ENCODE measurements around the gene GALC.

Gene GALC

DNA sequence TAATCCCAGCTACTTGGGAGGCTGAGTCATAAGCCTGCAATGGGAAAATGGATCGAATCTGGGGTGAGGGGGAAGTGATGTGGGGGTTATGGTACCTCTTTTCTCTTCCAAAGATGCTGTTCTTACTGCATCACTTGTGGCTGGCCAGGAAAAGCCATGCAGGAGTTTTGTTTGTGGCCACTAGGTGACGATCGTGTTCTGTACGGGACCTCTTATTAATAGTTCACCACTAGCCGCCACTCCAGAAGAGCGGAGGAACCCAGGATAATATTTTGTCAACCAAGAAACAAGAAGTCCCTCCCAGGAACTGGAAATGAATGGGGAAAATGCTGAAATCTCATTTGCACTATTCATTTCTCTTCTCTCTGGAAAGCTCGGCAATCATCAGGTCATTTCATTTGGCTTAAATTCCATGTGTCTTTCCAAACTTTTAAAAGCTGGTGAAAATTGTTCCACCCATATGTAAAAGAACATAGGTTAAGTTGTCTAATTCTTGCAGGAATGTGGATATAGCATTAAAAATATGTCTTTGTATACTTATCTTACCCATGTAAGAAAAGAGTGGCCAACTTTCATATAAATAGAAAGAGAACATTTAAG is 20.9 kb upstream of the GALC start:
- Histone ChIP-seq H3K27me3 (ENCODE audit: insufficient read depth, low read length) (no peaks in the 10 kb centered on the region), H3K9me3 (ENCODE audit: insufficient read depth, low read depth, low read length) (no peaks in the 10 kb centered on the region), H3K18ac (ENCODE audit: low read length) (no peak overlapping the region), H2AFZ (ENCODE audit: insufficient read depth, low read length, poor library complexity) (no peak overlapping the region), H3K4me1 (ENCODE audit: control insufficient read depth in 1 of 2, insufficient read depth in 2 of 2, low read length in 2 of 2) (no peaks in the 10 kb centered on the region), H3K79me2 (ENCODE audit: control insufficient read depth, insufficient read depth, low read length, poor library complexity) (no peaks in the 10 kb centered on the region), H3K14ac (ENCODE audit: low read length) (no peak overlapping the region), H3K36me3 (ENCODE audit: control insufficient read depth in 1 of 2, insufficient read depth in 2 of 2, low read length in 2 of 2) (no peaks in the 10 kb centered on the region), H3K4ac (ENCODE audit: low read depth, low read length) (no peak overlapping the region), H2BK120ac (ENCODE audit: insufficient read depth, low read length, poor library complexity) (no peak overlapping the region), H2BK12ac (ENCODE audit: low read length) (no peak overlapping the region), H3K23ac (ENCODE audit: low read length) (no peak overlapping the region), H2BK5ac (ENCODE audit: low read depth, low read length, poor library complexity) (no peak overlapping the region), H4K91ac (ENCODE audit: low read depth, low read length) (no peak overlapping the region), H2AK5ac (ENCODE audit: low read length) (no peak overlapping the region), H3K9ac (ENCODE audit: low read length) (no peak overlapping the region), H3K27ac (ENCODE audit: low read depth, low read length) (no peak overlapping the region), H3K4me3 (ENCODE audit: low read depth, low read length) (no peak overlapping the region), H3K4me2 (ENCODE audit: low read length) (no peak overlapping the region), H4K12ac (ENCODE audit: low read depth, low read length) (no peak overlapping the region), H3K79me1 (ENCODE audit: low read length) (no peaks in the 10 kb centered on the region), H4K8ac (ENCODE audit: low read depth, low read length) (no peak overlapping the region)
- WGBS (ENCODE audit: extremely low coverage, insufficient coverage, insufficient read length) = no CpG with 5 or more reads among the region's 7 CpGs
- peak; percentile 60 to 75 for DNase-seq

GRCh38 chr14:88012495-88012894 is 19.5 kb upstream of the GALC start:
- H3K4me1 ChIP-seq (ENCODE audit: control insufficient read depth in 1 of 2, insufficient read depth in 2 of 2, low read length in 2 of 2) = no peaks in the 10 kb centered on the region
- H3K36me3 ChIP-seq (ENCODE audit: control insufficient read depth in 1 of 2, insufficient read depth in 2 of 2, low read length in 2 of 2) = no peaks in the 10 kb centered on the region
- H3K4me3 ChIP-seq (ENCODE audit: low read depth, low read length) = no peak overlapping the region
- H3K9ac ChIP-seq (ENCODE audit: low read length) = no peak overlapping the region
- no CpG with 5 or more reads among the region's 5 CpGs for WGBS (ENCODE audit: extremely low coverage, insufficient coverage, insufficient read length)
- H2BK5ac ChIP-seq (ENCODE audit: low read depth, low read length, poor library complexity) = no peak overlapping the region
- no peak overlapping the region for H3K27ac ChIP-seq (ENCODE audit: low read depth, low read length)
- no peak overlapping the region for H4K8ac ChIP-seq (ENCODE audit: low read depth, low read length)
- H4K91ac ChIP-seq (ENCODE audit: low read depth, low read length) = no peak overlapping the region
- no peaks in the 10 kb centered on the region for H3K79me2 ChIP-seq (ENCODE audit: control insufficient read depth, insufficient read depth, low read length, poor library complexity)
- no peak overlapping the region for H3K4ac ChIP-seq (ENCODE audit: low read depth, low read length)
- H3K23ac ChIP-seq (ENCODE audit: low read length) = no peak overlapping the region
- H2BK120ac ChIP-seq (ENCODE audit: insufficient read depth, low read length, poor library complexity) = no peak overlapping the region
- H3K9me3 ChIP-seq (ENCODE audit: insufficient read depth, low read depth, low read length) = no peaks in the 10 kb centered on the region
- H2AK5ac ChIP-seq (ENCODE audit: low read length) = no peak overlapping the region
- H3K79me1 ChIP-seq (ENCODE audit: low read length) = no peaks in the 10 kb centered on the region
- no peak overlapping the region for H3K14ac ChIP-seq (ENCODE audit: low read length)
- DNase-seq = no peak
- no peak overlapping the region for H3K18ac ChIP-seq (ENCODE audit: low read length)
- no peak overlapping the region for H3K4me2 ChIP-seq (ENCODE audit: low read length)
- no peak overlapping the region for H2BK12ac ChIP-seq (ENCODE audit: low read length)
- no peaks in the 10 kb centered on the region for H3K27me3 ChIP-seq (ENCODE audit: insufficient read depth, low read length)
- no peak overlapping the region for H4K12ac ChIP-seq (ENCODE audit: low read depth, low read length)
- H2AFZ ChIP-seq (ENCODE audit: insufficient read depth, low read length, poor library complexity) = no peak overlapping the region

- Histone ChIP-seq H3K4me3 (ENCODE audit: low read depth, low read length) (no peak overlapping the region), H4K8ac (ENCODE audit: low read depth, low read length) (no peak overlapping the region), H3K27ac (ENCODE audit: low read depth, low read length) (no peak overlapping the region), H3K9ac (ENCODE audit: low read length) (no peak overlapping the region), H3K4me2 (ENCODE audit: low read length) (no peak overlapping the region), H3K79me2 (ENCODE audit: control insufficient read depth, insufficient read depth, low read length, poor library complexity) (no peaks in the 10 kb centered on the region), H3K27me3 (ENCODE audit: insufficient read depth, low read length) (no peaks in the 10 kb centered on the region), H3K4ac (ENCODE audit: low read depth, low read length) (no peak overlapping the region), H3K14ac (ENCODE audit: low read length) (no peak overlapping the region), H4K12ac (ENCODE audit: low read depth, low read length) (no peak overlapping the region), H3K36me3 (ENCODE audit: control insufficient read depth in 1 of 2, insufficient read depth in 2 of 2, low read length in 2 of 2) (no peaks in the 10 kb centered on the region), H2BK120ac (ENCODE audit: insufficient read depth, low read length, poor library complexity) (no peak overlapping the region), H2BK12ac (ENCODE audit: low read length) (no peak overlapping the region), H3K18ac (ENCODE audit: low read length) (no peak overlapping the region), H2BK5ac (ENCODE audit: low read depth, low read length, poor library complexity) (no peak overlapping the region), H3K4me1 (ENCODE audit: control insufficient read depth in 1 of 2, insufficient read depth in 2 of 2, low read length in 2 of 2) (no peaks in the 10 kb centered on the region), H4K91ac (ENCODE audit: low read depth, low read length) (no peak overlapping the region), H3K23ac (ENCODE audit: low read length) (no peak overlapping the region), H2AK5ac (ENCODE audit: low read length) (no peak overlapping the region), H3K79me1 (ENCODE audit: low read length) (no peaks in the 10 kb centered on the region), H2AFZ (ENCODE audit: insufficient read depth, low read length, poor library complexity) (no peak overlapping the region), H3K9me3 (ENCODE audit: insufficient read depth, low read depth, low read length) (no peaks in the 10 kb centered on the region)
- no peak for DNase-seq
- WGBS (ENCODE audit: extremely low coverage, insufficient coverage, insufficient read length) = no CpG with 5 or more reads among the region's 2 CpGs
Observed at GRCh38 chr14:88010331-88010730, 17.3 kb upstream of the GALC start.

- Histone ChIP-seq H3K23ac (ENCODE audit: low read length) (no peak overlapping the region), H3K79me2 (ENCODE audit: control insufficient read depth, insufficient read depth, low read length, poor library complexity) (no peaks in the 10 kb centered on the region), H3K36me3 (ENCODE audit: control insufficient read depth in 1 of 2, insufficient read depth in 2 of 2, low read length in 2 of 2) (no peaks in the 10 kb centered on the region), H3K4ac (ENCODE audit: low read depth, low read length) (no peak overlapping the region), H2AFZ (ENCODE audit: insufficient read depth, low read length, poor library complexity) (no peak overlapping the region), H3K27me3 (ENCODE audit: insufficient read depth, low read length) (no peaks in the 10 kb centered on the region), H3K18ac (ENCODE audit: low read length) (no peak overlapping the region), H3K27ac (ENCODE audit: low read depth, low read length) (no peak overlapping the region), H3K9me3 (ENCODE audit: insufficient read depth, low read depth, low read length) (no peaks in the 10 kb centered on the region), H4K91ac (ENCODE audit: low read depth, low read length) (no peak overlapping the region), H4K8ac (ENCODE audit: low read depth, low read length) (no peak overlapping the region), H2BK5ac (ENCODE audit: low read depth, low read length, poor library complexity) (no peak overlapping the region), H3K4me2 (ENCODE audit: low read length) (no peak overlapping the region), H3K9ac (ENCODE audit: low read length) (no peak overlapping the region), H2BK12ac (ENCODE audit: low read length) (no peak overlapping the region), H3K4me1 (ENCODE audit: control insufficient read depth in 1 of 2, insufficient read depth in 2 of 2, low read length in 2 of 2) (no peaks in the 10 kb centered on the region), H2BK120ac (ENCODE audit: insufficient read depth, low read length, poor library complexity) (no peak overlapping the region), H4K12ac (ENCODE audit: low read depth, low read length) (no peak overlapping the region), H2AK5ac (ENCODE audit: low read length) (no peak overlapping the region), H3K4me3 (ENCODE audit: low read depth, low read length) (no peak overlapping the region), H3K79me1 (ENCODE audit: low read length) (no peaks in the 10 kb centered on the region), H3K14ac (ENCODE audit: low read length) (no peak overlapping the region)
- DNase-seq = no peak
- WGBS (ENCODE audit: extremely low coverage, insufficient coverage, insufficient read length) = no CpG with 5 or more reads among the region's 1 CpG
Observed at GRCh38 chr14:88009486-88009885, 16.5 kb upstream of the GALC start.

All from trophoblast cell (in vitro differentiated cells and primary cell).